Measurements from ENCODE around the gene ABR. TPM values are rescaled to one million over a fixed set of nuclear protein-coding genes. Genes with fewer than 3 reads are reported as not detected.

Gene ABR
- total and polyA plus RNA-seq, 2 of the 13 experiments (the other 11 are each of a cell fraction or from before 2014, with no cell fraction given), result 12.4 to 40.4 TPM

DNA sequence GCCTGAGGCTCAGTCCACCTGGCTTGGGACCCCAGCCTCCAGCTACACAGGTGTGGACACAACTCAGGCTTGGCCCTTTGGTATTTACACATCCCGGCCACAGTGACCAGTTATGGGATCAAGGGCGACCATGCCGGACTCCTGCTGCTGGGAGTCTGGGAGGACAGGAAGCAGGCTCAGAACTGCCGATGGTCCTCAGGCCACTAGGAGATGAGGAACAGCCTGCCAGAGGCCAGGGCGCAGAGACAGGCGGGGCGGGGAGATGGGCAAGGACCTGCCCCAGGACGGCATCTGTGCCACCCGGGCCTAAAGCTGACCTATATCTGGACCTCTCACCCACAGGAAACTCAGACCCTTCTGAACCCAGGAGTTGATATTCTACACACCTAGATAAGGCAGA lies 212.7 kb downstream of the ABR start:
- CTCF ChIA-PET (ENCODE audit: low intra/inter-chr PET ratio, low total read pairs), result no interaction called here
- Histone ChIP-seq H3K79me2 (ENCODE audit: insufficient read depth, low read length) (peaks cover 59% of the 10 kb centered on the region), H3K27me3 (ENCODE audit: control insufficient read depth in 1 of 2, insufficient read depth in 2 of 2, low read length in 2 of 2) (no peaks in the 10 kb centered on the region), H3K36me3 (replicated peaks in 1 of 2; ENCODE audit: control insufficient read depth in 1 of 2, insufficient read depth in 2 of 2, low read length in 2 of 2) (peaks cover 0 to 4% of the 10 kb centered on the region in 2 experiments; a peak in 2 of 5 replicates), H2AFZ (ENCODE audit: low read length) (no peak overlapping the region), H3K9ac (ENCODE audit: insufficient read depth, low read depth, low read length) (no peak overlapping the region), H4K20me1 (ENCODE audit: insufficient read depth, low read length) (peaks cover 4% of the 10 kb centered on the region; the same call in 1 of the 2 replicates), H3K27ac (ENCODE audit: extremely low read length, insufficient read depth, low read length) (no peak overlapping the region), H3K4me1 (ENCODE audit: insufficient read depth, low read length) (peaks cover 8% of the 10 kb centered on the region), H3K9me3 (ENCODE audit: low read length) (no peaks in the 10 kb centered on the region), H3K4me3 (replicated peaks in 1 of 3; ENCODE audit: insufficient read depth in 1 of 3, low read depth in 2 of 3, low read length in 3 of 3) (no peak overlapping the region), H3K4me2 (ENCODE audit: low read depth, low read length) (no peak overlapping the region)
- FAIRE-seq (no peak), ATAC-seq (no peak; the same call in 2 of the 3 replicates), DNase-seq (ENCODE audit: low spot score) (no peak)
- WGBS (ENCODE audit: low lambda C conversion rate), result 91% methylated on average over 8 of the region's 9 CpGs
- POLR2A ChIA-PET, result no interaction called here
- TF ChIP-seq ZNF687 (CRISPR knock-in tag; IDR thresholded peaks at IDR 0.05), result peak; percentile 20; the same call in 1 of the 2 replicates
- no peak for TF ChIP-seq CHD4 (IDR thresholded peaks at IDR 0.05; ENCODE audit: borderline replicate concordance, low read length)
- in situ Hi-C loops (cut with HindIII; ENCODE audit: extremely low pct_ligation_motif_present, low pct_unique_long_range_greater_than_20kb), result no loop called here
- intact Hi-C loops (cut with micrococcal nuclease; ENCODE audit: unreplicated experiment), result no loop called here
- BruUV-seq (replicated peaks), result no TSS peak

GRCh38 chr17:965311-965989 lies 214.3 kb downstream of the ABR start:
- no TSS peak for BruUV-seq (replicated peaks)
- in situ Hi-C loops (cut with HindIII; ENCODE audit: extremely low pct_ligation_motif_present, low pct_unique_long_range_greater_than_20kb) (no loop called here), intact Hi-C loops (cut with micrococcal nuclease; ENCODE audit: unreplicated experiment) (no loop called here)
- peaks cover 2% of the 10 kb centered on the region; the same call in 1 of the 2 replicates for H4K20me1 ChIP-seq (ENCODE audit: insufficient read depth, low read length)
- H3K4me1 ChIP-seq (ENCODE audit: insufficient read depth, low read length), result peaks cover 8% of the 10 kb centered on the region
- 94% methylated on average over 12 of the region's 12 CpGs for WGBS (ENCODE audit: low lambda C conversion rate)
- no peak overlapping the region for H3K9ac ChIP-seq (ENCODE audit: insufficient read depth, low read depth, low read length)
- no peak overlapping the region for H3K27ac ChIP-seq (ENCODE audit: extremely low read length, insufficient read depth, low read length)
- ATAC-seq, result no peak
- H2AFZ ChIP-seq (ENCODE audit: low read length), result no peak overlapping the region
- TF ChIP-seq ZNF143 (CRISPR knock-in tag; IDR thresholded peaks at IDR 0.05), result no peak
- TF ChIP-seq BCL6 (CRISPR knock-in tag; IDR thresholded peaks at IDR 0.05), result no peak
- peaks cover 0 to 4% of the 10 kb centered on the region in 2 experiments; a peak in 2 of 5 replicates for H3K36me3 ChIP-seq (replicated peaks in 1 of 2; ENCODE audit: control insufficient read depth in 1 of 2, insufficient read depth in 2 of 2, low read length in 2 of 2)
- POLR2A ChIA-PET, result interaction anchor here (1.3 kb wide), 1 partner anchor 10 kb away, joined by 3 read pairs; no protein-coding TSS in a partner anchor
- H3K4me3 ChIP-seq (replicated peaks in 1 of 3; ENCODE audit: insufficient read depth in 1 of 3, low read depth in 2 of 3, low read length in 3 of 3), result no peak overlapping the region
- no peak for FAIRE-seq
- DNase-seq (ENCODE audit: low spot score), result no peak
- no peaks in the 10 kb centered on the region for H3K27me3 ChIP-seq (ENCODE audit: control insufficient read depth in 1 of 2, insufficient read depth in 2 of 2, low read length in 2 of 2)
- no peak overlapping the region for H3K4me2 ChIP-seq (ENCODE audit: low read depth, low read length)
- CTCF ChIA-PET (ENCODE audit: low intra/inter-chr PET ratio, low total read pairs), result no interaction called here
- no peaks in the 10 kb centered on the region for H3K9me3 ChIP-seq (ENCODE audit: low read length)
- H3K79me2 ChIP-seq (ENCODE audit: insufficient read depth, low read length), result peaks cover 55% of the 10 kb centered on the region
